ENCODE measurements around the gene ADAMTS12.

ADAMTS12 gene

GRCh38 chr5:33720176-33720575 lies 171.6 kb downstream of the ADAMTS12 start:
- TF ChIP-seq REST (IDR thresholded peaks at IDR 0.05; ENCODE audit: insufficient read depth in 1 of 2, low read depth in 2 of 2, low read length in 2 of 2) (no peak), SIN3A (IDR thresholded peaks at IDR 0.05; ENCODE audit: borderline replicate concordance, insufficient read depth, low read length) (no peak), POLR2AphosphoS5 (IDR thresholded peaks at IDR 0.05; ENCODE audit: low read depth, low read length) (no peak), FOXP2 (optimal IDR thresholded peaks at IDR 0.05; ENCODE audit: borderline replicate concordance, extremely low read depth, extremely low read length, insufficient read depth) (no peak)

DNA sequence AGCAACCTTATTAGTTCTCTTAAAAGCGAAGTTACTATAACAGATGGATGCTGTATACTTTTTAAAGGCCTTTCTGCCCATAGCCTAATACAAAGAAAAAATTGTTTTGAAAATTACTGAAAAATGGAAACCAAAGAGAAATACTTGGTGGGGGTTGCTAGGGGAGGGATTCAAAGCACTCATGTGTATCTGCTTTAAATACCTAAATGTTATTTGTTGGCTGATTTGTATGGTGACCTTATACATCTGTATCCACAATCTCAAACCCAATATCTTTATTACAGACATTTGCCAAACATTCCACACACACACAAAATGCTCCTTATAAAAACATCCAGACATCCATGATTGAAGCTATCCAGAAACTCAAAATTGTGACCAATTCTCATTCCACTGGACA lies 172.0 kb downstream of the ADAMTS12 start:
- TF ChIP-seq REST (IDR thresholded peaks at IDR 0.05; ENCODE audit: insufficient read depth in 1 of 2, low read depth in 2 of 2, low read length in 2 of 2) (no peak), FOXP2 (optimal IDR thresholded peaks at IDR 0.05; ENCODE audit: borderline replicate concordance, extremely low read depth, extremely low read length, insufficient read depth) (no peak), SIN3A (IDR thresholded peaks at IDR 0.05; ENCODE audit: borderline replicate concordance, insufficient read depth, low read length) (no peak), TAF1 (IDR thresholded peaks at IDR 0.05; ENCODE audit: borderline replicate concordance, insufficient read depth, low read length) (no peak), POLR2AphosphoS5 (IDR thresholded peaks at IDR 0.05; ENCODE audit: low read depth, low read length) (no peak)

DNA sequence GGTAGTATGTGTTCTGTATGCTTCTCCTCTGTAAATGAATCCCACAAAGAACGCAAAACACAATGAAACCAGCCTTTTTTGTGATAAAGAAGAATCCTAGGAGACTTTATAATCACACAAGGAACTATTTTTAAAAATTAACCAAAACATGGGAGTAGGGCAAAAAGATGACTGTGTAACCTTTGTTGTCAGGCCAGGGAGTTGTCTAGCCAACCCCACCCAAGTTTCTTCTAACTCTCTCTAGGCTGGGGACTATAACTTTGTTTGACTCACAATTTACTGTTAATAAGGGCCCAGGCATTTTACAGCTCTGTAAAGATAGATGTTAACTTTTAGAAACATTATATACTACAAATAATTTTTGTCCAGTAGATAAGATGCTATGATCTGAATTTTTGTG lies 176.1 kb downstream of the ADAMTS12 start:
- TF ChIP-seq SIN3A (IDR thresholded peaks at IDR 0.05; ENCODE audit: borderline replicate concordance, insufficient read depth, low read length), result no peak
- TF ChIP-seq TAF1 (IDR thresholded peaks at IDR 0.05; ENCODE audit: borderline replicate concordance, insufficient read depth, low read length), result no peak
- no peak for TF ChIP-seq REST (IDR thresholded peaks at IDR 0.05; ENCODE audit: insufficient read depth in 1 of 2, low read depth in 2 of 2, low read length in 2 of 2)
- no peak for TF ChIP-seq FOXP2 (optimal IDR thresholded peaks at IDR 0.05; ENCODE audit: borderline replicate concordance, extremely low read depth, extremely low read length, insufficient read depth)
- no peak for TF ChIP-seq POLR2AphosphoS5 (IDR thresholded peaks at IDR 0.05; ENCODE audit: low read depth, low read length)

DNA sequence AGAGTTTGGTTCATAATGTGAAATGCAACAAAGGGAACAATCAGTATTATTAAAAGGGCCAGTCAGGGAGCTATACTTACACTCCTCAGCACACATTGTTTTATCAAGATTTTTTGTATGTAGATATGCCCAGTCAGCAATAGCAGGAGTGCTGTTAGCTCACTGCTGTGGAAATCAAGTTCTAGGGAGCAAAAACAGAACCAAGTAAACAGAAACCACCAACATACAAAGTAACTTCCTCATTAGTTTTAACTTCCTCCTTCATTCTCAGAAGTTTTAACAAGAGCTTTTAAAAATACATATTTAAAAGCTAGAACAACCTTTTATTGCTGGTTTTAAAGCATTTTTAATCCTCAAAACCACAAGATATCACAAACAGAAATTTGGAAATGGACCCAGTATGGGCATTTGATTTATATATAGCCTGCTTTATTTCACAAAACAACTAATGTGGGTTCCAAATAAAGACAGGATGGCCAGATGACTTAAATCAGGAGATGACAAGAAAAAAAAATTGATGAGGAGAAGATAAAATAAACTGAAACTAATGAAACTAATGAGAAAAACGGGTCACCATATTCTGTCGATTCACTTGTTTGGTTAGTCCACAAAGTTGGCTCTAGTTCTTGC lies 178.5 kb downstream of the ADAMTS12 start:
- TF ChIP-seq TAF1 (IDR thresholded peaks at IDR 0.05; ENCODE audit: borderline replicate concordance, insufficient read depth, low read length) (no peak), POLR2AphosphoS5 (IDR thresholded peaks at IDR 0.05; ENCODE audit: low read depth, low read length) (no peak), SIN3A (IDR thresholded peaks at IDR 0.05; ENCODE audit: borderline replicate concordance, insufficient read depth, low read length) (no peak), FOXP2 (optimal IDR thresholded peaks at IDR 0.05; ENCODE audit: borderline replicate concordance, extremely low read depth, extremely low read length, insufficient read depth) (no peak), REST (IDR thresholded peaks at IDR 0.05; ENCODE audit: insufficient read depth in 1 of 2, low read depth in 2 of 2, low read length in 2 of 2) (no peak)

- TF ChIP-seq POLR2AphosphoS5 (IDR thresholded peaks at IDR 0.05; ENCODE audit: low read depth, low read length) (no peak), REST (IDR thresholded peaks at IDR 0.05; ENCODE audit: insufficient read depth in 1 of 2, low read depth in 2 of 2, low read length in 2 of 2) (no peak)
These were observed 179.1 kb downstream of the ADAMTS12 start for GRCh38 chr5:33712664-33713063.

Data from PFSK-1 (cell line).